GM12878 (cell line): ENCODE data around the gene PPIP5K1.
"Not testable (repeated sequence)": the region's sequence is repeated elsewhere in the genome, so short reads cannot be mapped to it uniquely, and the experiment has no call there.

ENCODE experiments used
- NR2F1 ChIP-seq: fragments of 450-650 bp; conservative IDR thresholded peaks from 2 replicates; pipeline ENCODE4 v1.6.1; 2017; ENCODE audit warnings: mild to moderate bottlenecking
- POLR2AphosphoS5 ChIP-seq: IDR thresholded peaks from 2 replicates; pipeline ENCODE4 v1.6.1; 2011; ENCODE audit warnings: mild to moderate bottlenecking, low read length, inconsistent platforms
- ZNF217 ChIP-seq: fragments of 450-650 bp; IDR thresholded peaks from 2 replicates; pipeline ENCODE4 v1.6.1; 2017; ENCODE audit warnings: antibody characterized with exemption, mild to moderate bottlenecking
- TF ChIP-seq, protein P1 (sequence below): fragments of 450-650 bp; formaldehyde crosslinking; IDR thresholded peaks from 2 replicates; pipeline ENCODE4 v1.4.0; 2022; ENCODE audit warnings: mild to moderate bottlenecking, moderate library complexity

- not testable (repeated sequence) for TF ChIP-seq NR2F1, ZNF217, POLR2AphosphoS5
- TF ChIP-seq, protein P1, sequence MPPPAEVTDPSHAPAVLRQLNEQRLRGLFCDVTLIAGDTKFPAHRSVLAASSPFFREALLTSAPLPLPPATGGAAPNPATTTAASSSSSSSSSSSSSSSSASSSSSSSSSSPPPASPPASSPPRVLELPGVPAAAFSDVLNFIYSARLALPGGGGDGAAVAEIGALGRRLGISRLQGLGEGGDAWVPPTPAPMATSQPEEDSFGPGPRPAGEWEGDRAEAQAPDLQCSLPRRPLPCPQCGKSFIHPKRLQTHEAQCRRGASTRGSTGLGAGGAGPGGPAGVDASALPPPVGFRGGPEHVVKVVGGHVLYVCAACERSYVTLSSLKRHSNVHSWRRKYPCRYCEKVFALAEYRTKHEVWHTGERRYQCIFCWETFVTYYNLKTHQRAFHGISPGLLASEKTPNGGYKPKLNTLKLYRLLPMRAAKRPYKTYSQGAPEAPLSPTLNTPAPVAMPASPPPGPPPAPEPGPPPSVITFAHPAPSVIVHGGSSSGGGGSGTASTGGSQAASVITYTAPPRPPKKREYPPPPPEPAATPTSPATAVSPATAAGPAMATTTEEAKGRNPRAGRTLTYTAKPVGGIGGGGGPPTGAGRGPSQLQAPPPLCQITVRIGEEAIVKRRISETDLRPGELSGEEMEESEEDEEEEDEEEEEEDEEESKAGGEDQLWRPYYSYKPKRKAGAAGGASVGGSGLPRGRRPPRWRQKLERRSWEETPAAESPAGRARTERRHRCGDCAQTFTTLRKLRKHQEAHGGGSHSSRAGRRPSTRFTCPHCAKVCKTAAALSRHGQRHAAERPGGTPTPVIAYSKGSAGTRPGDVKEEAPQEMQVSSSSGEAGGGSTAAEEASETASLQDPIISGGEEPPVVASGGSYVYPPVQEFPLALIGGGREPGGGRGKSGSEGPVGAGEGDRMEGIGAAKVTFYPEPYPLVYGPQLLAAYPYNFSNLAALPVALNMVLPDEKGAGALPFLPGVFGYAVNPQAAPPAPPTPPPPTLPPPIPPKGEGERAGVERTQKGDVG (CRISPR knock-in tag): not testable (repeated sequence)
Measured at GRCh38 chr15:43617750-43618149, 27.7 kb upstream of the PPIP5K1 start.
